ENCODE results near the gene RAP1GAP. TPM values are rescaled to one million over a fixed set of nuclear protein-coding genes. Genes with fewer than 3 reads are reported as not detected.

Gene RAP1GAP
- polyA plus RNA-seq, 1 donor from 2014 or later, result 9.8 TPM

DNA sequence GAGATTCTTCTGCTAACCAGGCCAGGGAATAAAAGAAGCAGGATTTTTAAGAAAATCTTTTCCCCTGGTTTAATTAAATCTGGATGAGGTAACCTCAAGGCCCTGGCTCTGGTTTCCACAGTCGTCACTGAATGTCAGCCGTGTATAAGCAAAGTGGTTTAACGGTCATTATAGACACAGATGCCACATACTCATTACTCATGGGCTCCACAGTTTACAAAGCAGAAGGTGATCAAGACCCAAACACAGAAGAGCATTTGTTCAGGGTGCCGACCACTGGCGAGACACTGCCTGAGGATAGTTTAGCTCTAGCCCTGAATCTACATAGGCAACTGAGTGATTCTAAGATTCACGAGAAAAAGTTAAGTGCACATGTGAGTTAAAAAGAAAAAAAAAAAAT, 27.8 kb upstream of the RAP1GAP start:
- H2AFZ ChIP-seq (ENCODE audit: low read depth, low read length), result no peak overlapping the region
- no peak overlapping the region for H3K4me2 ChIP-seq (ENCODE audit: low read length)
- no peaks in the 10 kb centered on the region for H3K79me2 ChIP-seq (replicated peaks; ENCODE audit: insufficient read depth, low read length)
- no peaks in the 10 kb centered on the region for H4K20me1 ChIP-seq (ENCODE audit: insufficient read depth)
- H3K9me2 ChIP-seq (ENCODE audit: insufficient read depth, low read length), result no peaks in the 10 kb centered on the region
- no peak overlapping the region for H3K27ac ChIP-seq (ENCODE audit: low read length)
- no peaks in the 10 kb centered on the region for H3F3A ChIP-seq (ENCODE audit: insufficient read depth, low read length, poor library complexity, severe bottlenecking)
- no peak overlapping the region for H3K4me3 ChIP-seq (ENCODE audit: low read length)
- H3K36me3 ChIP-seq (ENCODE audit: insufficient read depth, low read length), result no peaks in the 10 kb centered on the region
- no peak overlapping the region for H3K9ac ChIP-seq (ENCODE audit: low read length)
- H3K27me3 ChIP-seq (ENCODE audit: insufficient read depth, low read depth, low read length), result no peaks in the 10 kb centered on the region
- TF ChIP-seq, protein P1, sequence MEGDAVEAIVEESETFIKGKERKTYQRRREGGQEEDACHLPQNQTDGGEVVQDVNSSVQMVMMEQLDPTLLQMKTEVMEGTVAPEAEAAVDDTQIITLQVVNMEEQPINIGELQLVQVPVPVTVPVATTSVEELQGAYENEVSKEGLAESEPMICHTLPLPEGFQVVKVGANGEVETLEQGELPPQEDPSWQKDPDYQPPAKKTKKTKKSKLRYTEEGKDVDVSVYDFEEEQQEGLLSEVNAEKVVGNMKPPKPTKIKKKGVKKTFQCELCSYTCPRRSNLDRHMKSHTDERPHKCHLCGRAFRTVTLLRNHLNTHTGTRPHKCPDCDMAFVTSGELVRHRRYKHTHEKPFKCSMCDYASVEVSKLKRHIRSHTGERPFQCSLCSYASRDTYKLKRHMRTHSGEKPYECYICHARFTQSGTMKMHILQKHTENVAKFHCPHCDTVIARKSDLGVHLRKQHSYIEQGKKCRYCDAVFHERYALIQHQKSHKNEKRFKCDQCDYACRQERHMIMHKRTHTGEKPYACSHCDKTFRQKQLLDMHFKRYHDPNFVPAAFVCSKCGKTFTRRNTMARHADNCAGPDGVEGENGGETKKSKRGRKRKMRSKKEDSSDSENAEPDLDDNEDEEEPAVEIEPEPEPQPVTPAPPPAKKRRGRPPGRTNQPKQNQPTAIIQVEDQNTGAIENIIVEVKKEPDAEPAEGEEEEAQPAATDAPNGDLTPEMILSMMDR (IDR thresholded peaks at IDR 0.05; ENCODE audit: poor library complexity, severe bottlenecking), result no peak
- no peak for TF ChIP-seq RAD21 (conservative IDR thresholded peaks at IDR 0.05)
- no peak for TF ChIP-seq MXI1 (conservative IDR thresholded peaks at IDR 0.05; ENCODE audit: poor library complexity, severe bottlenecking)
- TF ChIP-seq SMC3 (conservative IDR thresholded peaks at IDR 0.05; ENCODE audit: poor library complexity), result no peak
- no peaks in the 10 kb centered on the region for H3K9me3 ChIP-seq (ENCODE audit: low read length)

DNA sequence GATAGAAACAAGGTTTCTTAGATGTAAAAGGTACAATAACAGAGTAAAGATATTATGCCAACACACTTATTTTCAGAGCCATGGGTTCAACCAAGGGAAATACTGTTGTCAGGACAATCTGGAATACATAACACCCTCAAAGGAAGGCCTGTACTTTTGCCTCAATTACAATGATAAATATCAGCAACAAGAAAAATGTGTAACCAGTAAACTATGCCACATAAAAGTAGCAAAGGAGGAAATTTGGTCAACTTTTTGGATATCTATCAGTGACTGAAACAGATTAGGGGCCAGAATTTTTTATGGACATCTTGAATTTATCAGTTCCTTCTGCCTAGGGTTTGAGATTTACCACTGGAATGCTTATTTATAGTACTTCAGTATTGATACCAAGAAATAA, 24.6 kb upstream of the RAP1GAP start:
- H3K4me2 ChIP-seq (ENCODE audit: low read length), result no peak overlapping the region
- no peaks in the 10 kb centered on the region for H4K20me1 ChIP-seq (ENCODE audit: insufficient read depth)
- no peak overlapping the region for H3K27ac ChIP-seq (ENCODE audit: low read length)
- peaks cover 5% of the 10 kb centered on the region for H3K36me3 ChIP-seq (ENCODE audit: insufficient read depth, low read length)
- no peaks in the 10 kb centered on the region for H3K9me3 ChIP-seq (ENCODE audit: low read length)
- no peaks in the 10 kb centered on the region for H3K27me3 ChIP-seq (ENCODE audit: insufficient read depth, low read depth, low read length)
- H2AFZ ChIP-seq (ENCODE audit: low read depth, low read length), result no peak overlapping the region
- no peak overlapping the region for H3K4me3 ChIP-seq (ENCODE audit: low read length)
- H3K9me2 ChIP-seq (ENCODE audit: insufficient read depth, low read length), result no peaks in the 10 kb centered on the region
- no peak overlapping the region for H3K9ac ChIP-seq (ENCODE audit: low read length)
- no peaks in the 10 kb centered on the region for H3F3A ChIP-seq (ENCODE audit: insufficient read depth, low read length, poor library complexity, severe bottlenecking)
- H3K79me2 ChIP-seq (replicated peaks; ENCODE audit: insufficient read depth, low read length), result no peaks in the 10 kb centered on the region
- TF ChIP-seq EZH2 (IDR thresholded peaks at IDR 0.05; ENCODE audit: borderline replicate concordance, insufficient read depth, low read length, poor library complexity, severe bottlenecking), result no peak
- TF ChIP-seq TAF1 (IDR thresholded peaks at IDR 0.05; ENCODE audit: low read depth), result no peak
- TF ChIP-seq, protein P1 (IDR thresholded peaks at IDR 0.05; ENCODE audit: poor library complexity, severe bottlenecking), result no peak
- TF ChIP-seq RAD21 (conservative IDR thresholded peaks at IDR 0.05), result no peak
- no peak for TF ChIP-seq MXI1 (conservative IDR thresholded peaks at IDR 0.05; ENCODE audit: poor library complexity, severe bottlenecking)
- TF ChIP-seq SMC3 (conservative IDR thresholded peaks at IDR 0.05; ENCODE audit: poor library complexity), result no peak
- no peak for TF ChIP-seq EP300 (conservative IDR thresholded peaks at IDR 0.05; ENCODE audit: poor library complexity, severe bottlenecking)
- no peak for TF ChIP-seq POLR2AphosphoS5 (IDR thresholded peaks at IDR 0.05)
- TF ChIP-seq, protein P2, sequence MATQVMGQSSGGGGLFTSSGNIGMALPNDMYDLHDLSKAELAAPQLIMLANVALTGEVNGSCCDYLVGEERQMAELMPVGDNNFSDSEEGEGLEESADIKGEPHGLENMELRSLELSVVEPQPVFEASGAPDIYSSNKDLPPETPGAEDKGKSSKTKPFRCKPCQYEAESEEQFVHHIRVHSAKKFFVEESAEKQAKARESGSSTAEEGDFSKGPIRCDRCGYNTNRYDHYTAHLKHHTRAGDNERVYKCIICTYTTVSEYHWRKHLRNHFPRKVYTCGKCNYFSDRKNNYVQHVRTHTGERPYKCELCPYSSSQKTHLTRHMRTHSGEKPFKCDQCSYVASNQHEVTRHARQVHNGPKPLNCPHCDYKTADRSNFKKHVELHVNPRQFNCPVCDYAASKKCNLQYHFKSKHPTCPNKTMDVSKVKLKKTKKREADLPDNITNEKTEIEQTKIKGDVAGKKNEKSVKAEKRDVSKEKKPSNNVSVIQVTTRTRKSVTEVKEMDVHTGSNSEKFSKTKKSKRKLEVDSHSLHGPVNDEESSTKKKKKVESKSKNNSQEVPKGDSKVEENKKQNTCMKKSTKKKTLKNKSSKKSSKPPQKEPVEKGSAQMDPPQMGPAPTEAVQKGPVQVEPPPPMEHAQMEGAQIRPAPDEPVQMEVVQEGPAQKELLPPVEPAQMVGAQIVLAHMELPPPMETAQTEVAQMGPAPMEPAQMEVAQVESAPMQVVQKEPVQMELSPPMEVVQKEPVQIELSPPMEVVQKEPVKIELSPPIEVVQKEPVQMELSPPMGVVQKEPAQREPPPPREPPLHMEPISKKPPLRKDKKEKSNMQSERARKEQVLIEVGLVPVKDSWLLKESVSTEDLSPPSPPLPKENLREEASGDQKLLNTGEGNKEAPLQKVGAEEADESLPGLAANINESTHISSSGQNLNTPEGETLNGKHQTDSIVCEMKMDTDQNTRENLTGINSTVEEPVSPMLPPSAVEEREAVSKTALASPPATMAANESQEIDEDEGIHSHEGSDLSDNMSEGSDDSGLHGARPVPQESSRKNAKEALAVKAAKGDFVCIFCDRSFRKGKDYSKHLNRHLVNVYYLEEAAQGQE (IDR thresholded peaks at IDR 0.05; ENCODE audit: borderline replicate concordance), result no peak

Data from neural cell (in vitro differentiated cells).